ENCODE results near the gene HGFAC.

HGFAC gene

DNA sequence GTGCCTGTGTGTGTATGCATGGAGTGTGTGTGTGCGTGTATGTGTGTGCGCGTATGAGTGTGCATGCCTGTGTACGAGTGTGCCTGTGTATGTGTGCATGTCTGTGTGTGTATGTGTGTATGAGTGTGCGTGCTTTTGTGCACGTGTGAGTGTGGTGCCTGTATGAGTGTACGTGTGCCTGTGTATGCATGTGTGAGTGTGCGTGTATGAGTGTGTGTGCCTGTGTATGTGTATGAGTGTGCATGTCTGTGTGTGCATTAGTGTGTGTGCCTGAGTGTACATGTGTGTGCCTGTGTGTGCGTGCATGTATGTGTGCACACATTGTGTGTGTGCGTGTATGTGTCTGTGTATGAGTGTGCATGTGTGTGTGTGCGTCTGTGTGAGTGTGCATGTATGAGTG, 27.0 kb downstream of the HGFAC start:
- DNase-seq (ENCODE audit: low read depth): no peak
- no peak overlapping the region for H3K4me3 ChIP-seq (ENCODE audit: low read depth, low read length)
- no peak for TF ChIP-seq CTCF (IDR thresholded peaks at IDR 0.05; ENCODE audit: low read depth, low read length, missing control alignments)

GRCh38 chr4:3469386-3470243, 27.8 kb downstream of the HGFAC start:
- no peak overlapping the region for H3K4me3 ChIP-seq (ENCODE audit: low read depth, low read length)
- TF ChIP-seq CTCF (IDR thresholded peaks at IDR 0.05; ENCODE audit: low read depth, low read length, missing control alignments): no peak

GRCh38 chr4:3470244-3471097, 28.7 kb downstream of the HGFAC start:
- no peak overlapping the region for H3K4me3 ChIP-seq (ENCODE audit: low read depth, low read length)
- no peak for TF ChIP-seq CTCF (IDR thresholded peaks at IDR 0.05; ENCODE audit: low read depth, low read length, missing control alignments)
- no peak for DNase-seq (ENCODE audit: low read depth)

More at GRCh38 chr4:3469386-3470243, 27.8 kb downstream of the HGFAC start:
- DNase-seq (ENCODE audit: low read depth): no peak

- no peak for TF ChIP-seq CTCF (IDR thresholded peaks at IDR 0.05; ENCODE audit: low read depth, low read length, missing control alignments)
- DNase-seq (ENCODE audit: low read depth): no peak
- no peak overlapping the region for H3K4me3 ChIP-seq (ENCODE audit: low read depth, low read length)
Measured at GRCh38 chr4:3471098-3471760, 29.5 kb downstream of the HGFAC start.

GRCh38 chr4:3471886-3472285, 30.1 kb downstream of the HGFAC start:
- no peak for TF ChIP-seq CTCF (IDR thresholded peaks at IDR 0.05; ENCODE audit: low read depth, low read length, missing control alignments)
- DNase-seq (ENCODE audit: low read depth): no peak
- H3K4me3 ChIP-seq (ENCODE audit: low read depth, low read length): no peak overlapping the region

- no peak for DNase-seq (ENCODE audit: low read depth)
- no peak overlapping the region for H3K4me3 ChIP-seq (ENCODE audit: low read depth, low read length)
- no peak for TF ChIP-seq CTCF (IDR thresholded peaks at IDR 0.05; ENCODE audit: low read depth, low read length, missing control alignments)
Measured at GRCh38 chr4:3472411-3473141, 30.8 kb downstream of the HGFAC start.
